Measurements from ENCODE around the gene EFCAB6. TPM values are rescaled to one million over a fixed set of nuclear protein-coding genes. Genes with fewer than 3 reads are reported as not detected.

EFCAB6 gene
- total RNA-seq, 4 donors from 2014 or later, result 1.2 to 4.0 (median 3.0) TPM

- Histone ChIP-seq H3K36me3 (peaks cover 0 to 7% (median 0%) of the 10 kb centered on the region in 4 donors), H3K27ac (replicated peaks in 1 of 4) (no peak overlapping the region), H3K4me3 (no peak overlapping the region), H3K27me3 (no peaks in the 10 kb centered on the region), H3K4me1 (no peaks in the 10 kb centered on the region), H3K9me3 (no peaks in the 10 kb centered on the region)
- TF ChIP-seq POLR2AphosphoS5 (IDR thresholded peaks at IDR 0.05) (no peak), CTCF (IDR thresholded peaks at IDR 0.05) (no peak), POLR2A (IDR thresholded peaks at IDR 0.05; ENCODE audit: low read depth) (no peak)
- DNase-seq (ENCODE audit: extremely low spot score), result no peak
- WGBS, result 83% methylated on average over 12 of the region's 13 CpGs
- intact Hi-C loops (cut with DNase I), result no loop called here
These were observed 184.5 kb downstream of the EFCAB6 start for GRCh38 chr22:43627485-43628213.

- H3K36me3 ChIP-seq, result no peaks in the 10 kb centered on the region
- H3K9me3 ChIP-seq, result peaks cover 0 to 2% (median under 1%) of the 10 kb centered on the region in 4 donors
- intact Hi-C loops (cut with DNase I), result no loop called here
- WGBS, result 94% methylated on average over 10 of the region's 10 CpGs
- no peak for TF ChIP-seq EP300 (IDR thresholded peaks at IDR 0.05)
- TF ChIP-seq CTCF (IDR thresholded peaks at IDR 0.05), result no peak
- TF ChIP-seq POLR2A (IDR thresholded peaks at IDR 0.05; ENCODE audit: low read depth), result no peak
- DNase-seq (ENCODE audit: extremely low spot score), result no peak
- no peaks in the 10 kb centered on the region for H3K27me3 ChIP-seq
- H3K27ac ChIP-seq (replicated peaks in 1 of 4), result no peak overlapping the region
- H3K4me1 ChIP-seq, result no peaks in the 10 kb centered on the region
- no peak overlapping the region for H3K4me3 ChIP-seq
These were observed 186.9 kb downstream of the EFCAB6 start for GRCh38 chr22:43625242-43625641.

- peaks cover 0 to 11% (median 8%) of the 10 kb centered on the region in 4 donors for H3K9me3 ChIP-seq
These were observed 187.7 kb downstream of the EFCAB6 start for GRCh38 chr22:43624144-43624998.

GRCh38 chr22:43622886-43623285 is 189.2 kb downstream of the EFCAB6 start:
- 90% methylated on average over 4 of the region's 4 CpGs for WGBS
- intact Hi-C loops (cut with DNase I), result no loop called here
- Histone ChIP-seq H3K27ac (replicated peaks in 1 of 4) (no peak overlapping the region), H3K4me1 (no peaks in the 10 kb centered on the region), H3K9me3 (peaks cover 0 to 11% (median 8%) of the 10 kb centered on the region in 4 donors), H3K4me3 (no peak overlapping the region), H3K36me3 (no peaks in the 10 kb centered on the region), H3K27me3 (no peaks in the 10 kb centered on the region)
- no peak for TF ChIP-seq CTCF (IDR thresholded peaks at IDR 0.05)
- TF ChIP-seq POLR2A (IDR thresholded peaks at IDR 0.05; ENCODE audit: low read depth), result no peak
- TF ChIP-seq POLR2AphosphoS5 (IDR thresholded peaks at IDR 0.05), result no peak
- no peak for TF ChIP-seq EP300 (IDR thresholded peaks at IDR 0.05)
- no peak for DNase-seq (ENCODE audit: extremely low spot score)

More at GRCh38 chr22:43624144-43624998, 187.7 kb downstream of the EFCAB6 start:
- H3K36me3 ChIP-seq, result no peaks in the 10 kb centered on the region
- intact Hi-C loops (cut with DNase I), result no loop called here
- WGBS, result 88% methylated on average over 14 of the region's 15 CpGs
- H3K4me3 ChIP-seq, result no peak overlapping the region
- DNase-seq (ENCODE audit: extremely low spot score), result no peak
- H3K4me1 ChIP-seq, result no peaks in the 10 kb centered on the region
- TF ChIP-seq CTCF (IDR thresholded peaks at IDR 0.05) (no peak), EP300 (IDR thresholded peaks at IDR 0.05) (no peak), POLR2A (IDR thresholded peaks at IDR 0.05; ENCODE audit: low read depth) (no peak), POLR2AphosphoS5 (IDR thresholded peaks at IDR 0.05) (no peak)
- no peaks in the 10 kb centered on the region for H3K27me3 ChIP-seq
- H3K27ac ChIP-seq (replicated peaks in 1 of 4), result no peak overlapping the region
